Esophagus (tissue), 2 donors: Measurements from ENCODE around the gene TLR1. TPM values are rescaled to one million over a fixed set of nuclear protein-coding genes. Genes with fewer than 3 reads are reported as not detected.

Experiments
- H3K27ac ChIP-seq, 2 donors: one replicate each; pipeline ENCODE4 v1.5.1; 2013; ENCODE audit warnings: low read depth in 2 of 2, mild to moderate bottlenecking in 2 of 2, inconsistent platforms in 1 of 2, low read length in 1 of 2, moderate library complexity in 1 of 2
- H3K27me3 ChIP-seq, 2 donors: one replicate each; pipeline ENCODE4 v1.6.1; 2013; ENCODE audit warnings: low read length in 2 of 2, control low read depth in 1 of 2, mild to moderate bottlenecking in 1 of 2; ENCODE audit not compliant: insufficient read depth in 2 of 2, control insufficient read depth in 1 of 2
- H3K36me3 ChIP-seq, 2 donors: one replicate each; pipeline ENCODE4 v1.6.1; 2013; ENCODE audit warnings: low read length in 1 of 2; ENCODE audit not compliant: control insufficient read depth in 2 of 2, insufficient read depth in 2 of 2
- H3K4me1 ChIP-seq, 2 donors: one replicate each; pipeline ENCODE4 v1.6.1; 2013; ENCODE audit warnings: low read length in 1 of 2; ENCODE audit not compliant: control insufficient read depth in 2 of 2, insufficient read depth in 2 of 2
- H3K4me3 ChIP-seq, 2 donors: one replicate each; pipeline ENCODE4 v1.5.1; 2013; ENCODE audit warnings: low read length in 2 of 2, mild to moderate bottlenecking in 2 of 2, low read depth in 1 of 2, moderate library complexity in 1 of 2
- H3K9me3 ChIP-seq, 2 donors: one replicate each; pipeline ENCODE4 v1.6.1; 2013; ENCODE audit warnings: mild to moderate bottlenecking in 2 of 2, low read depth in 1 of 2, low read length in 1 of 2, moderate library complexity in 1 of 2; ENCODE audit not compliant: control insufficient read depth in 2 of 2, insufficient read depth in 1 of 2
- WGBS, 2 donors: extraction: QIAGEN DNeasy Blood & Tissue Kit; methylation state at CpG; one replicate each; pipeline ENCODE4 v1.1.7; 2013; 5-methylcytosine and 5-hydroxymethylcytosine counted together
- polyA plus RNA-seq, 2 donors: library from polyadenylated mRNA; stranded (reverse); fragments of 200-250 nt; gene quantifications; one replicate each; pipeline ENCODE4 v1.2.3, GENCODE V29; 2013
- donor health status: healthy with polysubstance abuse.
- donor health status: Bipolar disorder and iron deficiency.

TLR1 gene
- polyA plus RNA-seq, 2 donors = 1.2 TPM

- H3K9me3 ChIP-seq = no peaks in the 10 kb centered on the region
- no peaks in the 10 kb centered on the region for H3K27me3 ChIP-seq
- H3K36me3 ChIP-seq = no peaks in the 10 kb centered on the region
- H3K4me1 ChIP-seq = no peaks in the 10 kb centered on the region
- WGBS, 2 donors = 95 to 96% methylated on average over 27 of the region's 27 CpGs
- no peak overlapping the region for H3K27ac ChIP-seq
- no peak overlapping the region for H3K4me3 ChIP-seq
Measured at GRCh38 chr4:38823766-38824165, 19.2 kb upstream of the TLR1 start.

DNA sequence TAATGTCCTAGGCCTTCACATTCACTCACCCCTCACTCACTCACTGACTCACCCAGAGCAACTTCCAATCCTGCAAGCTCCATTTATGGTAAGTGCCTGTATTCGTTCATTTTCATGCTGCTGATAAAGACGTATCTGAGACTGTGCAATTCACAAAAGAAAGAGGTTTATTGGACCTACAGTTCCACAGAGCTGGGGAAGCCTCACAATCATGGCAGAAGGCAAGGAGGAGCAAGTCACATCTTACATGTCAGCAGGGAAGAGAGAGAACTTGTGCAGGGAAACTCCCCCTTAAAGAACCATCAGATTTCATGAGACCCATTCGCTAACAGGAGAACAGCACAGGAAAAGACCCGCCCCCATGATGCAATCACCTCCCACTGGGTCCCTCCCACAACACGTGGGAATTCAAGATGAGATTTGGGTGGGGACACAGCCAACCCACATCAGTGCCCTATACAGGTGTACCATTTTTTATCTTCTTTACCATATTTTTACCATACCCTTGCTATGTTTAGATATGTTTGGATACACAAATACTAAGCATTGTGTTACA lies 18.2 kb upstream of the TLR1 start:
- Histone ChIP-seq H3K27ac (no peak overlapping the region), H3K27me3 (no peaks in the 10 kb centered on the region), H3K4me3 (no peak overlapping the region), H3K4me1 (no peaks in the 10 kb centered on the region), H3K9me3 (no peaks in the 10 kb centered on the region), H3K36me3 (no peaks in the 10 kb centered on the region)
- 86% methylated on average over 5 of the region's 5 CpGs for WGBS, 2 donors

- H3K4me3 ChIP-seq = no peak overlapping the region
Measured at GRCh38 chr4:38821739-38822138, 17.1 kb upstream of the TLR1 start.

GRCh38 chr4:38820329-38821061 lies 15.9 kb upstream of the TLR1 start:
- no peaks in the 10 kb centered on the region for H3K27me3 ChIP-seq
- no peaks in the 10 kb centered on the region for H3K36me3 ChIP-seq
- no peaks in the 10 kb centered on the region for H3K9me3 ChIP-seq
- WGBS, 2 donors = 76 to 91% methylated on average over 4 of the region's 4 CpGs
- H3K4me1 ChIP-seq = no peaks in the 10 kb centered on the region
- H3K27ac ChIP-seq = no peak overlapping the region
- H3K4me3 ChIP-seq = no peak overlapping the region

More at GRCh38 chr4:38821739-38822138, 17.1 kb upstream of the TLR1 start:
- H3K4me1 ChIP-seq = no peaks in the 10 kb centered on the region
- H3K27me3 ChIP-seq = no peaks in the 10 kb centered on the region
- no peaks in the 10 kb centered on the region for H3K9me3 ChIP-seq
- H3K27ac ChIP-seq = no peak overlapping the region
- no peaks in the 10 kb centered on the region for H3K36me3 ChIP-seq
- WGBS, 2 donors = 95 to 96% methylated on average over 3 of the region's 3 CpGs

- 45 to 47% methylated on average over 3 of the region's 3 CpGs for WGBS, 2 donors
- H3K27me3 ChIP-seq = no peaks in the 10 kb centered on the region
- peaks cover 3 to 4% of the 10 kb centered on the region in 2 donors for H3K9me3 ChIP-seq
- no peak overlapping the region for H3K4me3 ChIP-seq
- no peaks in the 10 kb centered on the region for H3K36me3 ChIP-seq
- no peaks in the 10 kb centered on the region for H3K4me1 ChIP-seq
- no peak overlapping the region for H3K27ac ChIP-seq
Measured at GRCh38 chr4:38819569-38819968, 15.0 kb upstream of the TLR1 start.

DNA sequence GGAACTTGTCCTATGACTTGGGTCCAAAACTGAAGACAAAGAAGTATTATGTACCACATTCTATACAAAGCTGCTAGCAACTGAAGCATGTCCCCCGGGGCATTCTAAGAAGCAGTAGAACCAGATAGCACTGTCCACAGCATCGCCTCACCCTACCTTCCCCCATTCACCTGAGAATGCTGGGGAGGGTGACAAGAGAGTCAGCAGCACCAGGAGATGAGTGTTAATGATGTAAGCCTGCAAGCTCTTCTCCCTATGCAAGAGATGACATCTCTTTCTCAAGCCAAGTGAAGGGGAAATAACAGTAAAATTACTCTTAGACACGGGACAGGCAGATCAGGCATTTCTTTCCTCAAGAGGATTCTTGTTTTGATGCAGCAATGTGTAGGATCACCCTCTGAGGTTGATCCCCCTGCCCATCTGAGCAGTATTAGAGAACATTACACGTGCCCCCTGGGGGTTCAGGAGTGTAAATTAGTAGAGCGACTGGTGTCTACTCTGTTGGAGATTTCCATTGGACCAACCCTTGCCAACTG lies 13.9 kb upstream of the TLR1 start:
- H3K4me1 ChIP-seq = no peaks in the 10 kb centered on the region
- H3K27me3 ChIP-seq = no peaks in the 10 kb centered on the region
- no peak overlapping the region for H3K4me3 ChIP-seq
- no peak overlapping the region for H3K27ac ChIP-seq
- H3K9me3 ChIP-seq = peaks cover 3 to 4% of the 10 kb centered on the region in 2 donors
- no peaks in the 10 kb centered on the region for H3K36me3 ChIP-seq
- 65% methylated on average over 5 of the region's 5 CpGs for WGBS, 2 donors

GRCh38 chr4:38815885-38816782 lies 11.5 kb upstream of the TLR1 start:
- Histone ChIP-seq H3K27ac (no peak overlapping the region), H3K27me3 (no peaks in the 10 kb centered on the region), H3K4me3 (no peak overlapping the region), H3K36me3 (no peaks in the 10 kb centered on the region), H3K4me1 (no peaks in the 10 kb centered on the region), H3K9me3 (peaks cover 3 to 4% of the 10 kb centered on the region in 2 donors)
- WGBS, 2 donors = 71 to 79% methylated on average over 3 of the region's 3 CpGs

DNA sequence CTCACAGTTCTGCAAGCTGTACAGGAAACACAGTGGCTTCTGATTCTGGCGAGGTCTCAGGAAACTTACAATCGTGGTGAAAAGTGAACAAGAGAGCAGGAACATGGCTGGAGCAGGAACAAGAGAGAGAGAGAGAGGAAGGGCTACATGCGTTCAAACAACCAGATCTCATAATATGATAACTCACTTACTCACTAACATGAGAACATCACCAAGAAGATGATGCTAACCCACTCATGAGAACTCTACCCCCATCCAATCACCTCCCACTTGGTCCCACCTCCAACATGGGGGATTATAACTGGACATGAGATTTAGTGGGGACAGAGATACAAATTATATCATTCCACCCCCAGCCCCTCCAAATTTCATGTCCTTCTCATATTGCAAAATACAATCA lies 9.8 kb upstream of the TLR1 start:
- Histone ChIP-seq H3K4me1 (no peaks in the 10 kb centered on the region), H3K4me3 (no peak overlapping the region), H3K9me3 (peaks cover 3 to 4% of the 10 kb centered on the region in 2 donors), H3K36me3 (no peaks in the 10 kb centered on the region), H3K27ac (no peak overlapping the region), H3K27me3 (no peaks in the 10 kb centered on the region)
- WGBS, 2 donors = 68 to 76% methylated on average over 3 of the region's 3 CpGs

DNA sequence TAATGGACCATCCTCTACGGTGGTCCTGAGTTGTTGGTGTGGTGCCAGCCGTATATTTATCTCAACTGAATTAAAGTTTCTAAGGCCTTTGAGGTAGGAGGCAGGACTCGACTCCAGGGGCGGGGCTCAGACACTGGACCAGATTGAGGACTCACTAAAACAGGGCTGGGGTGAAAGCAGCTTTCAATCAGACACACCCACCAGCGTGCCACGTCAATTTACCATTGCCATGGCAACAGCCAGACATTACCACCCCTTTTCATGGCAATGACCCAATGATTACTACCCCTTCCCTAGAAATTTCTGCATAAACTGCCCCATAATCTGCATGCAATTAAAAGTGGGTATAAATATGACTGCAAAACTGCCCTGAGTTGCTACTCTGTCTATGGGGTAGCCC lies 6.7 kb upstream of the TLR1 start:
- no peaks in the 10 kb centered on the region for H3K36me3 ChIP-seq
- H3K4me3 ChIP-seq = no peak overlapping the region
- peaks cover 3 to 4% of the 10 kb centered on the region in 2 donors for H3K9me3 ChIP-seq
- 83 to 87% methylated on average over 6 of the region's 6 CpGs for WGBS, 2 donors
- H3K4me1 ChIP-seq = no peaks in the 10 kb centered on the region
- no peaks in the 10 kb centered on the region for H3K27me3 ChIP-seq
- H3K27ac ChIP-seq = no peak overlapping the region
